GM18519 (cell line): ENCODE results near the gene TMPRSS11A.

ENCODE experiments used
- ATAC-seq: cut with Tn5 transposase; IDR thresholded peaks from one replicate; pipeline ENCODE4 v1.9.1; 2021; ENCODE audit warnings: mild to moderate bottlenecking, moderate library complexity; ENCODE audit not compliant: unreplicated experiment, low FRiP score

The TMPRSS11A gene

DNA sequence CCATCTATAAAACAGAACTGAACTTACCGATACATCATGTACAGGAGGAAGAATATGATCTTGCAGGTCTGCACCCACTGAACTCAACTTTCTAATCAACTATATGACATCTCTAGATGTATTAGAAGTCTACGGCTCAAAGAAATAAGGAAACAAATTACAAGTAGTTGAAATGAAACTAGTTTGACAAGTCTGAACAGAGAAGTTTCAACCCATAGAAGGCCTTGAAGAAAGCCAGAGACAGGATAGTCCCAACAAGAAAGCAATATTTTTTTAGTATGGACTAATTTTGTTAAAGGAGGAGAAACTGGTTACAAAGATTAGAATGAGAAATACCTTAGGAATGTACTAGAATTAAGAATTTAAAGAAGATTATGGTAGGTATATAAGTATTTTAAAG lies at the start of gene TMPRSS11A:
Gene TMPRSS11A, minus strand, starts transcription at position 138 of the 400 bp plus-strand sequence. Its CDS starts 100 bp downstream, at position 38.
- ATAC-seq, result no peak

DNA sequence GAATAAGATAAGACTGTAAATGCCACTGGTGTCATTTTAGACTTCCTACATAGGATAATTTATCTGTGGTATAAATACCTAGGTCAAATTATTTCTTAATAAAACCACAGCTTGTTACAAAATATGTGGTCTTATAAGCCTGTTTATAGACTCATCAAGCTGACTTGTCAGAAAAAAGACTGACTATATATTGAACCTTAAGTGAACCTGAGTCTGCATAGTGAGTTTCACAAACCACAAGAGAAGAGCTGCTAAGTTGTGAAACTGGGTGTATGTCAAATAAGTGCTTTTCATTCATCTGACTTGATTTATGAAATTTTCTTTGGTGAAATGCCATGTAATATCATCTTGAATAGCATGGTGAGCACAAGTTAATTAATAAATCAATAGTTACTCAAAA lies 48.4 kb upstream of the TMPRSS11A start:
- ATAC-seq, result no peak

- ATAC-seq, result no peak
Observed at GRCh38 chr4:68002906-68003305, 39.6 kb upstream of the TMPRSS11A start.

DNA sequence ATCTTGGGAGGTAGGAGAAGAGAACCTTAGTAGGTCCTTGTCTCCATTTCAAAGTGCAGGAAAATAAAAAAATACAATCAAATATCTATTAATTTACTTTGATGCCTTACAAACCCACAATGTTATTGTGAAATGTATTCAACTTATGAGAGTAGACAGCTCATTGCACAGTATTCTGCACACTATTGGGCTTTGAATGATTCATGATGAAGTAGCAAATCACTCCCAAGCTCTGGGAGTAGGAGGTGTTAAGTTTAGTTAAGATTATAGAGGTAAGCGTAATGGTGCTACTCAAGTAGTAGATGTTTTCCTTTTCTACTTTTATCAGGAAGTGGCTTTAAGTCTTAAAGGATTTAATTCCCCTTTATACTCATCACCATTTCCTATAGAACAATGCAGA lies 32.8 kb upstream of the TMPRSS11A start:
- ATAC-seq, result no peak

DNA sequence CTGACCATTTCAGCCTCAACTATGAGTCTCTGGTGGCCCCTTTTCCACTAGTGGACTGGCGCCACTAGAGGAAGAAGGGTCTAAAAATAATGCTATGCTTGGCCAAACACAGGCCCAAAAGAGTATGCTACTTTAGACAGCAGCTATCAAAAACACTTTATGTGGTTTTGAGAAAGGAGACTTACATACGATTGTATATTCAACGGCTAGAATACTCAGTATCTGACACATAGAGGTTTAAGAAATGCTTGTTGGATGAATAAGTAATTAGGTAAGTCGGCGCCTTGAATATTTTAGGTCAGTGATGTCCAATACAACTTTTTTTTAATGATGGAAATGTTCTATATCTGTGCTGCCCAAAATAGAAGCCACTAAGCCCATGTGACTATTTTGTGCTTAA lies 25.7 kb upstream of the TMPRSS11A start:
- ATAC-seq, result no peak

DNA sequence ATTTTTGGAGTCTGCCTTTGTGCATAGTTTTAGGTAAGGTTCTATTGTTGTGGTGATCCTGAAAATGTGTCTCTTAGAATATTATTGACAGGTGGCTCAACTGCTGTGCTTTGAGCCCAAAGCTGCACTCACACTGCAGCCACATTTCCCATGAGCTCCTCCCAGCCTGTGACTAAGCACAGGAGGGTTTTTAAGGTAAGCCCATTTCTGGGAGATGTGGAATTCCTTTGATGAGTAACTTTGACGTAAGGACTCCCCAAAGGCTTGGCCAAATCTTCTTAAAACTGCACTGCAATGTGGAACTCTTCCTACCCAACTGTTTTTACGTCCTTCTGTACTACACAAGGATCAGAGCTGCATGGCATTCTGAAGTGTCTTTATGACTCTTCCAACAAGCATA lies 20.0 kb upstream of the TMPRSS11A start:
- no peak for ATAC-seq

GRCh38 chr4:67980512-67980911 lies 17.2 kb upstream of the TMPRSS11A start:
- no peak for ATAC-seq

GRCh38 chr4:67973608-67974007 lies 10.3 kb upstream of the TMPRSS11A start:
- no peak for ATAC-seq

DNA sequence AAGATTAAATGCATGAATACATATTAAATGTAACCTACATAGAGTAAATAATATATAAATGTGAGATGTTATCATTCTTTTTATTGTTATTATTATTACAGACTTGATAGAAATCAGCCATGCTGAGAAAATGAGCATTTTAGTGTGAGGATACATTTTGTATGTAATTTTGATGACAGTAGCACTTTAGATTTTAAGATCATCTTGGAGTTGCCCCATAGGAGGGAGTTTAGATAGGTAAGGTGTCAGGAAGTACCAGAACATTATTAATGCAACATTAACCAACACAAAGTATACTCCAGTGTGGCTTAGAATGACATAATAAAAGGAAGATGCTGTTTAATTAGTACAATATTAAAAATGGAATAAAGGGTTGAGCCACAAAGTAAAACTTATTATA lies 8.4 kb downstream of the TMPRSS11A start:
- no peak for ATAC-seq

GRCh38 chr4:67941074-67941473 lies 22.2 kb downstream of the TMPRSS11A start:
- no peak for ATAC-seq

GRCh38 chr4:67940506-67940905 lies 22.8 kb downstream of the TMPRSS11A start:
- ATAC-seq, result no peak

DNA sequence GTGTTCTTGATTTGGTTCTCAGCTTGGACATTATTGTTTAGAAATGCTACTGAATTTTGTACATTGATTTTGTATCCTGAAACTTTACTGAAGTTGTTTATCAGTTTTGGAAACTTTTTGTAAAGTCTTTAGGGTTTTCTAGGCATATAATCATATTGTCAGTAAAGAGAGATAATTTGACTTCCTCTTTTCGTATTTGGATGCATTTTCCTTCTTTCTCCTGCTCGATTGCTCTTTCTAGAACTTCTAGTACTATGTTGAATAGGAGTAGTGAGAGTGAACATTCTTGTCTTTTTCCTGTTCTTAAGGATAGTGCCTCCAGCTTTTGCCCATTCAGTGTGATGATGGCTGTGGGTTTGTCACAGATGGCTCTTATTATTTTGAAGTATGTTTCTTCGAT lies 24.1 kb downstream of the TMPRSS11A start:
- ATAC-seq, result no peak

DNA sequence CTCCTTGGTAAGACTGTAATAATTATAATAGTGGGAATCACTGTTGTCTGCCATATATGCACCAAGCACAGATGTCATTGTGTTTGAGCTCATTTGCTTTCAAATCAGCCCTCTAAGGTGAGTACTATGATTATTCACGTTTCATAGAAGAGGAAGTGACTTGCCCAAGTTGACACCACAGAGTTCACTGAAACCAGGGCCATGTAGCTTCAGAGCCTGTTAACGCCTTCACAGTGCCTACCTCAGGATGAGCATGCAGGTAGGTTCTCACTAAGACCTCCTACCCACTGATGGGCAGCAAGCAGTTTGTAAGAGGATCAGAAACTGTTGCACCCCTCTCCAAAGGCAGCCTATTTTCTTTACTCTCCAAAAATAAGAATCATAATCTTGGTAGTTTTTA lies 27.4 kb downstream of the TMPRSS11A start:
- no peak for ATAC-seq

- ATAC-seq, result no peak
Observed at GRCh38 chr4:67934628-67935027, 28.7 kb downstream of the TMPRSS11A start.

- no peak for ATAC-seq
Observed at GRCh38 chr4:67933755-67934154, 29.5 kb downstream of the TMPRSS11A start.

DNA sequence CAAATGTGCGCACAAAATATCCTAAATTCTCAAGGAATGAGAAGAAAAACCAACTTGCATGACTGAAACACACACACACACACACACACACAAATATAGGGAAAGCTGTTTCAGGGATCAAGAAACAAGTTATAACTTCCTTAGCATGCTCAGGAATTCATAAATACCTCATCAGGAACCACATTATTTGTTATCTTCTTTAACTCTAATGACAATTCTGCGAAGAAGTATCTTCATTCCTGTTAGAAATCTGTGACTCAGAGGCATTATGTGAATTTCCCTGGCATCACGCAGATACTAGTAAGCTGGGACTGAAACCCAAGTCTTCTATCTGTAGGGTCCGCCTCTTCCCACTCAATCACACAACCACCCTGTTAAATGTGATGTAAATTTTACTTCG lies 30.3 kb downstream of the TMPRSS11A start:
- no peak for ATAC-seq

DNA sequence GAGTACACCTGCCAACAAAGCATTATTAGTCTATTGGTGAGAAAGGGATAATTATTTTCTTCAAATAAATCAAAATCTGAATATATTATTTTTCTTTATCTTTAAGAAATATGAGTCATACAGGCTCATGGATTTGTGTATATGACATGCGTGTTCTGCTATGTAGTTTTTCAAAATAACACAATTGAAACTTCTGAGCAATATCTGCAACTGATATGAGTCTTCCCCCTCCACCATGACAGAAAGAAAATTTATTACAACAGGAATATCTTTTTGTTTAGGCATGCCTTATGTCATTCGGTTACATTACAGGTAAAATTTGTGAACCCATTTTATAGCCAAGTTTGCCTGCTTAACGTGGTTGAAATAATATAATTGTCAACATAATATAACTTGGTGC lies 32.0 kb downstream of the TMPRSS11A start:
- no peak for ATAC-seq

DNA sequence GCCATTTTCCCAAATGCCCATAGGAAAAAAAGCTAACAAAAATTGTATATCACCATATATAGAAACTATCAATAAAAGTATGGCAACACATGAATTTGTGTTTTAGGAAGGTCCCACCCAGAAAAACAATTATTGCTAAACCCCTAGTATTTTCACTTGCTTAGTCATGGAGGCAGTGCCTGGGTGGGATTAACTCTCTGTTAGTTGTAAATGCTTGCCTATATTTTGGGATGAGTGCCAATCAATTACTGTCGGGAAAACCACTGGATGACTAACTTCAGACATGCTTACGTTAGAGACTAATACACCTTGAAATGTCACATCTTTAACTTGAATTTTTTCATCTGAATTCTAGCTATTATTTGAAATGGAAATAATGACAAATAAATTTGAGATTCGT lies 33.9 kb downstream of the TMPRSS11A start:
- no peak for ATAC-seq

DNA sequence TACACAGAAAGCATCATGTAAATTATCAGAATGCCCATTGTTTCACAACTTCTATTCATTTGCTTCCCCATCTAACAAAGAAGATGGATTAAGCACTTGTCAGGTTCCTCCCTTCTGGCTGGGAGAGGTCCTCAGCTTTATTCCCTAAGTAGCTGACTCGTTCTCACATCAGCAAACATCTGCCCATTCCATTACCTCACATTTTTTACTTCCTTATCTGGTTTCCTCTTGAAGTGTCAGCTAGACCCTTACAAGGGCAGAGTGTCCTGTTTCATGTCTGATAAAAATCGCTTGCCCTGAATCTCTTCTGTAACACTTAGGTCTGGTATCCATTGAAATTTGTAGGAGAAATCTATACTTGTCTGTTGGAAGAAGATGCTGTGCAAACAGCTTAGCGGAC lies 34.7 kb downstream of the TMPRSS11A start:
- ATAC-seq, result no peak

DNA sequence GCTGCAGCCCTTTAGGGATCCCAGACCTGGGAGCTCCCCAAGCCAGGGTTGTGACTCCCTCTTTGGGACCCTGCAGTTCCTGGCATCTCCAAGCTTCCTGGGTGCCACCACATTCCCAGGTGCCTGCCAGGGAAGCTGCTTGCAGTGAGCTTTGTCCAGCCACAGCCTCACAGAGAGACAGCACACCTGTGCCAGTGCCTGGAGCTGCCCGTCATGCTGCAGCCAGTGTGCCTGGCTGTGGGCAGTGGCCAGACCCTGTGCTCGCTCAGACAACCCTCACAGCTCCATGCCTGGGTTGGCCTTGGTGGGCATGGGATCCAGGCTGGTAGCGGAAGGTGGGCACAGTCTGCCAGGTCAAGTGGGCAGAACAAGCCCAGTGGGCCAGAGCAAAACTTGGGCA lies 36.0 kb downstream of the TMPRSS11A start:
- ATAC-seq, result no peak

DNA sequence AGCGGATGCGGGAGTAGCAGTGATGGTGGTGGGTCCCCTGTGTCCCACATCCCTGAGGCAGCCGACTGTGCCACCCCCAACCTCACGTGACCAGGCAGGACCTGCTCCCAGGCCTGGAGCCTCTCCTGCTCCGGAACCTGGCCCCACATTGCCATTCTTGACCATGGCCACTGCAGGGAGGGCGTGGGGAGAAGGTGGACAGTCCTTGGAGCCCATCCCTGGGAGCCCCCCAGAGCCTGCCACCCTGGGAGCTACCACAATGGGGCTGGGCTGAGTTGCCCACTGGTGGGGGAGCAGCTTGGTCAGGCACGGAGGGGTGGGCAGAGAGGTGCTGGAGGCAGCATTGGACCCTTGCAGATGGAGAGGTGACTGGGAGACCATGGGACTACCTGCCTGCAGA lies 36.8 kb downstream of the TMPRSS11A start:
- ATAC-seq, result no peak

- no peak for ATAC-seq
Observed at GRCh38 chr4:67922697-67923096, 40.6 kb downstream of the TMPRSS11A start.

GRCh38 chr4:67918428-67918827 lies 44.9 kb downstream of the TMPRSS11A start:
- no peak for ATAC-seq
